ENCODE measurements around the gene PARD3. TPM values are rescaled to one million over a fixed set of nuclear protein-coding genes. Genes with fewer than 3 reads are reported as not detected.

The PARD3 gene
- total RNA-seq, 4 donors from 2014 or later: 42.6 to 63.6 (median 55.2) TPM

DNA sequence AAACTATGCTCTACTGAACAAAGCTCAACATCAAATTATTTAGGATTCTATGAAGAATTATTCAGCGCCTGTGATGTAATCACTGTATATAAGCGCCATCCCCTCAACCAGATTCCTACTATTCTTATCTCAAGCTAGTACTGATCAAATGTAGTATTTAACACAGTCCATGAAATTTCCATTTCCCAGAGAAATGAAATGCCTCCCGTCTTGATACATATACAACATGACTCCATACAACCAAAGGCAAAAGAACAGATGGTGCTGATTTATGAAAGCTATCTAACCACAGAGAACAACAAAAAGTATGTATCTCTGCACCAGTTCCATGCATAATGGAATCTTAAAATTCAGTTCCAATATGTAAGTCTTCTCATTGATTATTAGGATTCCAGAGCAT lies 406.1 kb downstream of the PARD3 start:
- no peaks in the 10 kb centered on the region for H3K27me3 ChIP-seq
- H3K36me3 ChIP-seq: no peaks in the 10 kb centered on the region
- 94 to 98% methylated on average over 3 of the region's 3 CpGs for WGBS, 2 donors
- no peaks in the 10 kb centered on the region for H3K9me3 ChIP-seq
- no peak overlapping the region for H3K4me3 ChIP-seq
- no peak for DNase-seq (ENCODE audit: low spot score in 2 of 2)
- peaks cover 0 to 21% (median 2%) of the 10 kb centered on the region in 4 donors for H3K4me1 ChIP-seq
- no peak overlapping the region for H3K27ac ChIP-seq
- no peak for TF ChIP-seq POLR2A (IDR thresholded peaks at IDR 0.05)
- no peak for TF ChIP-seq EP300 (IDR thresholded peaks at IDR 0.05)
- TF ChIP-seq, protein P1, sequence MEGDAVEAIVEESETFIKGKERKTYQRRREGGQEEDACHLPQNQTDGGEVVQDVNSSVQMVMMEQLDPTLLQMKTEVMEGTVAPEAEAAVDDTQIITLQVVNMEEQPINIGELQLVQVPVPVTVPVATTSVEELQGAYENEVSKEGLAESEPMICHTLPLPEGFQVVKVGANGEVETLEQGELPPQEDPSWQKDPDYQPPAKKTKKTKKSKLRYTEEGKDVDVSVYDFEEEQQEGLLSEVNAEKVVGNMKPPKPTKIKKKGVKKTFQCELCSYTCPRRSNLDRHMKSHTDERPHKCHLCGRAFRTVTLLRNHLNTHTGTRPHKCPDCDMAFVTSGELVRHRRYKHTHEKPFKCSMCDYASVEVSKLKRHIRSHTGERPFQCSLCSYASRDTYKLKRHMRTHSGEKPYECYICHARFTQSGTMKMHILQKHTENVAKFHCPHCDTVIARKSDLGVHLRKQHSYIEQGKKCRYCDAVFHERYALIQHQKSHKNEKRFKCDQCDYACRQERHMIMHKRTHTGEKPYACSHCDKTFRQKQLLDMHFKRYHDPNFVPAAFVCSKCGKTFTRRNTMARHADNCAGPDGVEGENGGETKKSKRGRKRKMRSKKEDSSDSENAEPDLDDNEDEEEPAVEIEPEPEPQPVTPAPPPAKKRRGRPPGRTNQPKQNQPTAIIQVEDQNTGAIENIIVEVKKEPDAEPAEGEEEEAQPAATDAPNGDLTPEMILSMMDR (IDR thresholded peaks at IDR 0.05): no peak

GRCh38 chr10:34408381-34408780 lies 406.7 kb downstream of the PARD3 start:
- no peak overlapping the region for H3K4me3 ChIP-seq
- WGBS, 2 donors: 84 to 87% methylated on average over 2 of the region's 2 CpGs
- DNase-seq (ENCODE audit: low spot score in 2 of 2): no peak
- no peak overlapping the region for H3K27ac ChIP-seq
- no peaks in the 10 kb centered on the region for H3K36me3 ChIP-seq
- H3K4me1 ChIP-seq: peaks cover 0 to 21% (median 2%) of the 10 kb centered on the region in 4 donors
- H3K9me3 ChIP-seq: no peaks in the 10 kb centered on the region
- TF ChIP-seq POLR2A (IDR thresholded peaks at IDR 0.05): no peak
- TF ChIP-seq EP300 (IDR thresholded peaks at IDR 0.05): no peak
- TF ChIP-seq, protein P1 (IDR thresholded peaks at IDR 0.05): no peak
- no peaks in the 10 kb centered on the region for H3K27me3 ChIP-seq

GRCh38 chr10:34407324-34407805 lies 407.7 kb downstream of the PARD3 start:
- no peaks in the 10 kb centered on the region for H3K27me3 ChIP-seq
- DNase-seq (ENCODE audit: low spot score in 2 of 2): no peak
- TF ChIP-seq EP300 (IDR thresholded peaks at IDR 0.05): no peak
- TF ChIP-seq, protein P1 (IDR thresholded peaks at IDR 0.05): no peak
- no peak for TF ChIP-seq POLR2A (IDR thresholded peaks at IDR 0.05)

DNA sequence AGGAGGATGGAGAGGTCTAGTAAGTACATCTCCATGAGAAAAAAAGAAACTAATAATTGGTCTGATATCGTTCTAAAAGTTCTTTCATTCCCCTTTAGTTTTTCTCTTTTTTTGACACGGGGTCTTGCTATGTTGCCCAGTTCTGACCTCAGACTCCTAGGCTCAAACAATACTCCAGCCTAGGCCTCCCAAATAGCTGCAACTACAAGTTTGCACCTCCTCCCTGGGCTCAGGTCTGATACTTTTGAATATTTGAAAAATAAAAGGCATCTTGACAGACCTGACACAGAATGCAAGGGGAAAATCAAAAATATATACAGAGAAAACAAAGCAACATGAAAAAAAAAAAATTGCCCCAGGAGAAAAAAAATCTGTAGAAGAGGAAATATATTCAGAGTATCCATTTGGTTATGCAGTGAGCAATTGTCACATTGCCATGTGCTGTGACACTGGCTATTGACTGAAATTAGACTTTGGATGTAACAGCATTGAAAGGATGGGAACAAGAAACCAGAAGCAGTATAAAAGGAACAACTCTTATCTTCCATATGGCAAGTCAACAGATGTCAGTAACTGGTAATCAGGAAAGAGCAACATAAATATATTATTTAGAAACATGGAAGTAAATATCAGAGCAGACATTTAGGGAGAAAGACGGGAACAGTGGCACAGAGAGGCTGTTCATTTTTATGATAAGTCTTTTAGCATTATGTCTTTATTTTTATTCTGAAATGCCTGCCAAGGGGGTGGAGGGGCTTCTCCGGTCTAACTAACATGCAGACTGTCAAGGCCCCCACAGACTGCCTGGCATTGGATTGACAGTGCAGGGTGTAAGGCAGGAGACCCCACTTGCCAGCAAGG lies 408.4 kb downstream of the PARD3 start:
- Histone ChIP-seq H3K9me3 (no peaks in the 10 kb centered on the region), H3K27me3 (no peaks in the 10 kb centered on the region), H3K4me1 (peaks cover 0 to 21% (median 2%) of the 10 kb centered on the region in 4 donors), H3K4me3 (no peak overlapping the region), H3K36me3 (no peaks in the 10 kb centered on the region), H3K27ac (no peak overlapping the region)
- TF ChIP-seq EP300 (IDR thresholded peaks at IDR 0.05) (no peak), POLR2A (IDR thresholded peaks at IDR 0.05) (no peak)
- TF ChIP-seq, protein P1 (IDR thresholded peaks at IDR 0.05): no peak
- WGBS, 2 donors: 64 to 74% methylated on average over 4 of the region's 4 CpGs
- no peak for DNase-seq (ENCODE audit: low spot score in 2 of 2)

More at GRCh38 chr10:34407324-34407805, 407.7 kb downstream of the PARD3 start:
- Histone ChIP-seq H3K27ac (no peak overlapping the region), H3K36me3 (no peaks in the 10 kb centered on the region), H3K4me1 (peaks cover 0 to 21% (median 2%) of the 10 kb centered on the region in 4 donors), H3K9me3 (no peaks in the 10 kb centered on the region), H3K4me3 (no peak overlapping the region)
- WGBS, 2 donors: 56 to 65% methylated on average over 7 of the region's 7 CpGs
